ENCODE data around the gene NT5C2.

NT5C2 gene

DNA sequence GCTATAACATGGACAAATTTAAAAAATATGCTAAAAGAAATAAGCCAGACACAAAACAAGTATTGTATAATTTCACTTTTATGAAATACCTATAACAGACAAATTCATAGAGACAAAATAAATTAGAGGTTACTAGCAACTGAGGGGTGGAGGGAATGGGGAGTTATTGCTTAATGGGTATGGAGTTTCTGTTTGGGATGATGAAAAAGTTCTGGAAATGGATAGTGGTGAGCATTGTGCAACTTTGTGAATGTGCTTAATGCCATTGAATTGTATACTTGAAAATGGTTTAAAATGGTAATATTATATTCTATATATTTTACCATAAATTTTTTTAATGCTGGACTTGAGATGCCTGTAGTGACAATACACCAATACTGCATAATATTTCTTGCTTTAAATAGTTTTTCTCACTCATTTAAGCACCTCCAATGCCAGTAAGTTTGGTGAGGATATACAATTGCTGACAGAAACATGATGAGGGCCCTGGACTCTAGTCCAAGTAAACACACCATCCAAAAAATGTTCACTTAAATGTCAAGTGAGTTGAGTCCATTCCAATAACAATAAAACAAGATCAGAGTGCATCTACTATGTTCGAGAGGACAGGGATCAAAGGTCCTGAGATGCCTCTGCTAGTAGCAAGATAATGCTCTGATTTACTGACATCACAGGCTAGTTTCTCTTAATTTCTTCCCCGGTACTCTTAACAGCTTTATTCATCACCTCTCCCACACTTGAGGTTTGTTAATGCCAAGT, 71.9 kb downstream of the NT5C2 start:
- no peak for DNase-seq

DNA sequence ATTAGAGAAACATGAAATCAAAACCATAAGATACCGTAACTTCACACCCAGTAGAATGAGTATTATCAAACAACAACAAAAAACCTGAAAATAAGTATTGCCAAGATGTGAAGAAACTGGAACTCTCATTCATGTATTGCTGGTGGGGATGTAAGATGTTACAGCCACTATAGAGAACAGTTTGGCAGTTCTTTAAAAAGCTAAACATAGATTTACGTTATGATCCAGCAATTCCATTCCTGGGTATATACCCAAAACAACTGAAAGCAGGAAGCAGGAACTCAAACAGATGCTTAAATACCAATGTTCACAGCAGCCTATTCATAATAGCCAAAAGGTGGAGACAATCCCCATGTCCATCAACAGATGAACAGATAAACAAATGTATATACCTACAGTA, 72.5 kb downstream of the NT5C2 start:
- no peak for DNase-seq

DNA sequence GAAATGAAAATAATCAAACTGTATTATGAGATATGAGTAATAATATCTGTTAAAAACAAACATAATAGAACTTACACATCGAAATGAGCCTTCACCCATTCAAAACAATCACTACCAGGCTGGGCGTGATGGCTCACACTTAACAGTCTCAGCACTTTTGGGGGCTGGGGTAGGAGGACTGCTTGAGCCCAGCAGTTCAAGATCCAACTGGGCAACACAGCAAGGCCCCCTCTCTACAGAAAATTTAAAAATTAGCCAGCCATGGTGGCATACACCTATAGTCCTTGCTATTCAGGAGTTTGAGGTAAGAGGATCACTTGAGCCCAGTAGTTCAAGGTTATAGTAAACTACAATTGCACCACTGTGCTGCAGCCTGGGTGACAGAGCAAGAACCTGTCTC, 75.8 kb downstream of the NT5C2 start:
- no peak for DNase-seq

DNA sequence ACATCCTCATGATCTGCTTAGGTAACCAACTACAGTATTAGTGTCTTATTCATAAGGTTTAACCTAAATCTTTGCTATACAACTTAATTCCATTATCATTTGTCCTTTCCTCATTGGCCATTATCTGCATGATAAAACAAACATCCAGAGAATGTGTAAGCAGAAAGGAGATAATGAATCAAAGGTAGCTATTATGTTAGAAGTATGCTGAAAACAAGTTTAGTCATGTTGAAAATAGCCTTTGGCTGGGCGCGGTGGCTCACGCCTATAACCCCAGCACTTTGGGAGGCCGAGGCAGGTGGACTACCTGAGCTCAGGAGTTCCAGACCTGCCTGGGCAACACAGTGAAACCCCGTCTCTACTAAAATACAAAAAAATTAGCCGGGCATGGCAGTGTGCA, 78.2 kb downstream of the NT5C2 start:
- DNase-seq: no peak

DNA sequence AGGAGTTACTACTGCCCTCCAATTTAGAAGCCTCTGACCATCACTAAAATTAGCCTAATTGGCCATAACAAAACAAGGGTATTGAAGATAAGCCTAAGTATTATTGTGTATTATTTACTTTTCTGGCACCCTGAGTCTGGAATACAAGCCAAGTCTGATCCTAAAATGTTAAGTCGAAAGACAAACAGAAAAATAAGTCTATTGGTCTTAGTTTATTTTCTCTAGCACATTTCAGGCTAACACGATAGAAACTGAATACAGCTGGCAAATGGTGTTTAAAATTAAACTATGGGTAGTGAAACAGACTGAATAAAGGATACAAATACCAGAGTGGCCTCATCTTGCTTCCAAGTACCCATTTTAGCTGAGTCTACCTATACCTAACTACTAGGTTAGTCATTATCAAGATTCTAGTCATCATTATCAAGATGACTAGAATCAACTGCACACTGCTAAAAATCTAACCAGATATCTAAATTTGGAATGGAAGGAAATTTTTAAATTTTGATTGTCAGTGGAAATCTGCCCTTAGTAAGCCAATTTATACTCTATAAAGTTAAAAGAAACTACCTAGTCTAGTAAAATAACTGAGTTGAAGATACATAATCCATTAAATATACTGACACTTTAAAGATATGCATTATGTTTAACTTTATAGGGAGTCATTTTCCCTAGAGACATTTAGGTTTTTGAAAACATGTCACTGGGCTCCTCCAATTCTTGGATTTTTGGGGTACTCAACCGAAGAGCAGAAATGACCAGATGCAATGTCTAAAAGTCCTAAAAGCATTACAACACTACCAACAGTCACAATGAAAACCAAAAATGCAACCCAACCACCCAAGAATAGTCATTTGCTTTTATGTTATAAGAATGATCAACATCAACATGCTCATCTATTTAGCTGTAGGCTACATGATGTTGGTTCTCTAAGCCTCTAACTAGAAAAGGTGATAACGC, 80.9 kb downstream of the NT5C2 start:
- DNase-seq: no peak

DNA sequence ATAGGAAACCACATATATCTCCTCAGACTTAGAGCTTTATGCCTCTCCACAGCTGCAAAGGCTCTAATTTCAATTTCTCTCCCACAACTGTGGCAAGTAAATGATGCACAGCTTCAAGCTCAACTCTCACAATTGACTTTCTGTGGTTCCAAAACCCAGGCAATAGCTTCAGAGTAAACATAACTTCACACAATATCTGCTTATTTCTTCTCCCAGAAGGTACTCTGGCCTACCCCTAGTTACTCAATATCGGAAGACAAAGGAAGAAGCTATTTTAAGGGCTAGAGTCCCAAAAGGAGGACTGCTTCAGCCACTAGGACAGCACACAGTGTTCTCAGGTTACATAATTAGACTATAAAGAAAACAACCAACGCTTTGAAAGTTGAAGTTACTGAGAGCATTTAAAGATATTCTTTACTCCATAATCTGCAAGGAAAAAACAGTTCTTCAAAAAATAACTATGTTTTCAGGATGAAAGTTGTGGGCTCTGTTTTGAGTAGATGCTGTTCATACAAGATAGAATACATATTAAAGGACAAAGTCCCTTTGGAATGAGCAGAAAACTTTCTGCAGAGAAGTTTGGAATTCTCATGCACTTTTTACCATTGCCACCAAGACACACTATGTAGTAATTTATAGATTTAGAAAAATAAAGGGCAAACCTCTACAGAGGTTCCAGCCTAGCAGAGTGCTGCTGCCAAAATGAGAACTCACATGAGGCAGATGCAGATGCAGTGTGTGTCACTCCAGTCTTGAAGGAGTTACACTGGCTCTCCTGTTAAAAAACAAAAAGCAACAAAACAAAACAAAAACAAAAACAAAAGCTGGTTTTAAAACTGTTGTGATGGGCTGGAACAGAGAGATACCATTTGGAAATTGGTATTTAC, 81.8 kb downstream of the NT5C2 start:
- DNase-seq: no peak

DNA sequence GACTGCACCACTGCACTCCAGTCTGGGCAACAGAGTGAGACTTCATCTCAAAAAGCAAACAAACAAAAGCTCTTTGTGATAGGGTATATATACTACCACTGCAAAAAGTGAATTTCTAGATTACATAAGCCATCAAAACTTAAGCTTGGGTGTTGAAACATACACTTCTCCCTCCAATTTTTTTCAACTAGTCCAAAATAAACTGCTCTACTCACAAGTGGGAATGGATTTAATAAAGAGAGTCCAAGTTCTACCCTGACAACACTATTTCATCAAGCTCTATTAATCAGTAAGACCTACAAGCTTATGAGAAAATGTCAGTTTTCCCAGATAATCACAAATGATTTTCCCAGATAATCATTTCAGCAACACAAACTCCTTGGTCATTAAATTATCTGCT, 82.7 kb downstream of the NT5C2 start:
- no peak for DNase-seq

DNA sequence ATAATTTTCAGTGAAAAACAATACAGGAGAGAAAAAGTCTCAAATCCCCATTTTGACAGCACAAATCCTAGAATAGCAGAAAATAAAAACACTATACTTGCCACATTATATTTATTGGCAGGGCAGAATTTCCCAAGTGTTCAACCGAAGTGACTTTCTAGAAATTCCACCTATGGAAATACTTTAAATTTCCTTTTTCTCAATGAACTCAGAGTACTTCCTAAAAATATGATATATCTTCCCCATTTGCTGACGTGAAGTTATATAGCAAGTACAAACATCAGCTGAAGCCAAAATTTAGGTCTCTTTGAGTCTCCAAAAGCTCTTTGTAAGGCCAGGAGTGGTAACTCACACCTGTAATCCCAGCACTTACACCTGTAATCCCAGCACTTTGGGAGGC, 83.3 kb downstream of the NT5C2 start:
- no peak for DNase-seq

DNA sequence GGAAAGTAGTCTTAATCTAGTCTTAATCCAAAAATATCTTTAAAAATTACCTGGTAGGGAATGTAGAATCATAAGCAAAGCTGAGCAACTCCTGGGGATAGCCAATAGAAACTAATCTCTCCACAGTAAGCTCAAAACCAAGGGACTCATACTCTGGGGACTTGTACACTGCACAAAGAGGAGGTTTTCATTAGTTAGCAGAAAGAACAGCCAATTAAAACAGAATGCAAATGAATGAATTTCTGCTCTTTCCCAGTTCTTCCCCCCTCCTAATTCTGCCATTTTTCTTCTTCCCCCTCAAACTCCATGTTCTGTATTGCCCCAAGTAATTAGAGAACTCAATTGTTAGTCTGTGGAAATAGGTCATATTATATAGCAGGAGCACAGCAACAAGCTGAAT, 86.5 kb downstream of the NT5C2 start:
- DNase-seq: no peak

DNA sequence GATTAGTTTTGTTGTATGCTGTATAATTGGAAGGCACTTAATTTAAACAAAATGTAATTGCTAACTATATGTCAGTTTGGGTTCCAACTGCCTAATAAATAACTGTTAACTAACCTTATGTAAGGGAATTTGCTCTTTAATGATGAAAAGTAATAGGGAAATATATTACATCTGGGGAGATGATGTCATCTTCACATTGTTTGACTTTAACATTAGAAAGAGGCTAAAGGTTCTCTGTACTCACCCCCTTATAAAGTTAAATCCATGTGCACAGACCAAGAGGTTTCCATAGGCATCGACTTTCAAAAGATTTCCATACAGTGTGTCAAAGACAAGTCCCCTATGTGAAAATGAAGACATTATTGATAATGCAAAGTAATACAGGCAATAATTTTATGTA, 87.6 kb downstream of the NT5C2 start:
- no peak for DNase-seq

DNA sequence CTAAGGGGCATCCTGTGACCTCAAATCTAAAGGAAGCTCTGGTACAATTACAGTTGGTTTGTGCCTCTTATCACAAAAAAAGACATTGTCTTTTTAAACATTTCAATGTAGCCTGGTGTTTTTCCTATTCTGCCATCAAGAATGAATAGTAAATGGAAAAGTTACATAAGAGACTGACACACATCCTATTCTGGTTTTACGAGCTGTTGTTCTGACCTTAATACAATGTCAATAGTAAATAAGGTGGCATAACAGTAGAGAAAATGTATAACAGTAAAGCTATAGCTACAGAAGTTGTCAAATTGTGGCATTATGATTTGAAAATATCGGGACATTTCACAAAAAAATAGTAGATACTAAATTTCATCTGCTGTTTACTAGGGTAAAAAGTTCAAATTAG, 88.4 kb downstream of the NT5C2 start:
- no peak for DNase-seq

DNA sequence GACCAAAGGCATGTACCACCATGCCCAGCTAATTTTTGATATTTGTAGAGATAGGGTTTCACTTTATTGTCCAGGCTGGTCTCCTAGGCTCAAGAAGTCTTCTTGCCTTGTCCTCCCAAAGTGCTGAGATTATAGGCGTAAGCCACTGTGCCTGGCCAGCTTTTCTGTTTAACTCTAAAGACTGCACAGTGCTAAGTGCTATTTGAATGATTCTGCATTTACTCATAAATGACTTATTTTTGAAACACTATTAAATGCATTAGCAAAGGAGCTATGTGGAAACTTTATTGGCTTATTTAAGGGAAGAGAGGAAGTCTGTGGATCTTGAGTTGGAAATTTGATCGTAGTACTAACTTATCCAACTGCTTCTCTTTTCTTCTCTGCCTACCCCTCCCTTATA, 89.1 kb downstream of the NT5C2 start:
- no peak for DNase-seq

DNA sequence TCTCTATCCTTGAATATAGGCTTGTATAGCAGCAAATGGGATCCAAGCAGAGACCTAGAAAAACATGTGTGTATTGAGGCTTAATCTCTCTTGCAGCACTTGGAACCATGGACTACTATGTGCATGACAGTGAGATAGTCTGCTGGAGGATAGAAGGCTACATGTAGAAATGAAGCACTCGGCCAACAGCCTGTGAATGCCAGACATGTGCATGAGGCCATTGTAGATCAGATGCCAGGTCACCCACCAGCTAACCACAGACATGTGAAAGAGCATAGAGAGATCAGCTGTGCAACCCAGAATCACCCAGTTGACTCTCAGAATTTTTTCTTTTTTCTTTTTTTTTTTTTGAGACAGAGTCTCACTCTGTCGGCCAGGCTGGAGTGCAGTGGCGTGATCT, 90.9 kb downstream of the NT5C2 start:
- DNase-seq: no peak

DNA sequence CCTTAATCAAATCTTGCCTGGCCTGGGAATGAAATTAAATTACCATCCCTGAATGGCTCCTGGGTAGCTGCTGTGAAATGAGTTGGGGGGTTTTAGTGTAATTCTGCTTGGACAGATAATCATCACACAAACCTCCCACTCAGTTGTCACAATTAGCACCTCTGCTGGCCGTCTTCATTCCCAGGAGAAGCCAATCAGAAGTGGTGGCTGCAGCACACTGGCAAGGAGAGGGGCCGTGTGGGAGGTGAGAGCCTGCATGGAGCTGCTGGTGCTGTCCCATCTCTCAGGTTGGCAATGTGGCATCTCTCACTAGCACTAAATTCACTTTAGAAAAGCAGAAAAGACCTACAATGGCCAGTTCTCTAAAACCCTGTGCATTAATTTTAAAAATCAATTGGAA, 92.5 kb downstream of the NT5C2 start:
- no peak for DNase-seq

DNA sequence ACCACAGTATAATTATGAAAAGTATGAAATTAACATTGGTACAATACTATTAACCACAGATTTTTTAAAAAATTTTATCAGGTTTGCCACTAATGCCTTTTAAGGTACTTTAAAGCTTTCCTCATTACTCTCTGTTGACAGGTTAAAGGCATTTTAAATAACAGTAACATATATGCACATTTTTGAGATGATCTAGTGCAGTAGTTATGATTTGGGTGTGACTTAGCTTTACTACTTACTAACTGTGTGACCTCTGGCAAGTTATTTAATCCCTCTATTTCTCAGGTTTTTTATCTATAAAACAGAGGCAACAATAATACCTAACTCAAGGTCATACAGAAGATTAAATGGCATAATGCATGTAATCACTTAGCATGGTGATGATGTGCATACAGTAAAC, 94.8 kb downstream of the NT5C2 start:
- no peak for DNase-seq

DNA sequence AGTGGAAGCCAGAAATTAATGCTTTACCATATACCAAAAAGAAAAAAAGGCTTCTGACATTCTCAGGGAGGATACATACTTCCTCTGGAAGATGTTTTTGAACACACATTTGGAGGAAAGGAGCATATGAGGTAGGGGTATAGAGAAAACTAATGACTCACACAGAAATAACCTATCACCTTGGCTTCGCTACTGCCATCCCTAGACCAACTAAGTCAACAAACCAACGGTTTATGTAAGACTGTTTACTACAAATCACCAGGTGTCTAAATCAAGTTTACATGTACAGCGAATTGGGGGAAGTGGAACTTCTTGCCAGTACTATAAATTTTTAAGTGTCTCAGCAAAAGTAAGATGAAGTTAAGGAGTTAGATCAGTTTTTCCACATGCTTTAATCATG, 96.9 kb downstream of the NT5C2 start:
- no peak for DNase-seq

DNA sequence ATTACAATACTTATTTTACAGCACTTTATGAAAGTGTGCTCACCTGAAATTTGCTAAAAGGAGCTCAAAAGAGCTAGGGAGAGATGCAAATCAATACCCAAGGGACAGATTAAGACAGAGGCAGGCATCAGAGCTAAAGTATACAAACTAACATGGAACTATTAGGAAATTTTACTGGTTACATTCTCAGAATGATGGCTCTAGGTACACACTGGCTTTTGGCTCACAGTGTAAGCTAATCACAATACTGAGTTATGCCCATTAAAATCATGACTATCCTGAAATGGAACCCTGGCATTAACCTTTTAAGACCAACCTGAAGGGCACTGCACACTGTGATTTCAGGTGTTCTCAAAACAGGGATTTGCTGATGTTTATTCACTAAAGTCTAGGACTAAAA, 98.1 kb downstream of the NT5C2 start:
- no peak for DNase-seq

DNA sequence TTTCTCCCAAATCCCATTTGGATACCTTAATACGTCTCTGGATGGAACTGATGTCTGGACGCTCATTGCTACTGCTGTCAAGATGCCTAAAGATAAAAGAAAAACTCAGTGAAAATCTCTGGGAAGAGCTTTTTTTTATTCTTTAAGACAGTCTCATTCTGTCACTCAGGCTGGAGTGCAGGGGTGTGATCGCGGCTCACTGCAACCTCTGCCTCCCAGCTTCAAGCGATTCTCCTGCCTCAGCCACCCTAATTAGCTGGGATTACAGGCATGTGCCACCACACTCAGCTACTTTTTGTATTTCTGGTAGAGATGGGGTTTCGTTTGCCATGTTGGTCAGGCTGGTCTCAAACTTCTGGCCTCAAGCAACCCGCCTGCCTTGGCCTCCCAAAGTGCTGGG, 102.2 kb downstream of the NT5C2 start:
- no peak for DNase-seq

DNA sequence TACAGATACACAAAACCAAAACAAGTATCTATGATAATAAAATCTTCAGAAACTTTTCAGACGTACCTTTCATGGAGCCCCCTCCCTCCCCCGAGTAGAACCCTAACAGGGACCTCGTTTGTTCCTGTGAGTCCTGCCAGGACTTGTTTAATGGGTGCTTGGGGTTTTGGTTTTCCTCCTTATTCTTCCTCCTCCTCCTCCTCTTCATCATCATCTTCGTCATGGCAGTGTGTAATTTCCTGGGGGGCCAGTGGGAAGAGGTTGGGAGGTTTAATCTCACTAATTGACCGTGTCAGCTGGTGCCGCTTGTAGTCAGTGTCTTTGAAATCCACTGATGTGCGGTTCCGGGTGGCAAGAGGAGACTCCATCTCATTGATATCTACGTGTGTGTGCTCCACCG, 103.6 kb downstream of the NT5C2 start:
- no peak for DNase-seq

DNA sequence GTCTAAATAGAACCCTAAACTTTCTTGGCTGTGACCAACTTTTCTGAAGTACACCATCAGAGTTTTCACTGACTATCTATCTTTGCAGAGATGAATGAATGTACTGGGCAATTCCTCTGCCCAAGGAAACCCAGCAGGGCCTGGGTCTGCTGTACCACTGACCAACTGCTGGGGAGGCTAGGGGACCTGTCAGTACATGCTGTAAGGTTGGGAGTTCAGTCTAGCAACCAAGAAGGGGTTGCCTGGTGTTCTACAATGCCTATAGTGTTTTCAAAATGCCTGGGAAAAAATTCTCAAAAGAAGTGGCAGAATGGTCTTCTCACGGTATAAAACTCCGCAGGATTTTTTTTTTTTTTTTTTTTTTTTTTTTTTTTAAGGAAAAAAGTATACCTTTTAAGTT, 106.3 kb downstream of the NT5C2 start:
- DNase-seq: no peak

DNA sequence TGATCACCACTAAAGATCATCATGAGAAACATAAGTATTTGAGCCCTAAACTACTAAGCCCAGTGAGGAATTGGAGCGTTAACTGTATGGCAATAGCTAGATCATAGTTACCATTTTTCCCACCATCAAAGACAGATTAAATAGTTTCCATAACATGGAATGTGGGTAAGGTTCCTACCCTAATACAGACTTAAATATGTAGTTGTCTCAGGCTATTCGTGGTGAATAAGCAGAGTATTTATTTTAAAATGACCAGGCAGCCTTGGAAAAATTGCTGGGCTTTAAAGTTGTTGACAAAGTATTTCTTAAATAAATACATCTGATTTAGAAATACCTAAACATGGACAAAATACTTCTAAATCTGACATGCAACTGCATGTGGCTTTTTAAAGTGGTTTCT, 106.8 kb downstream of the NT5C2 start:
- DNase-seq: no peak

DNA sequence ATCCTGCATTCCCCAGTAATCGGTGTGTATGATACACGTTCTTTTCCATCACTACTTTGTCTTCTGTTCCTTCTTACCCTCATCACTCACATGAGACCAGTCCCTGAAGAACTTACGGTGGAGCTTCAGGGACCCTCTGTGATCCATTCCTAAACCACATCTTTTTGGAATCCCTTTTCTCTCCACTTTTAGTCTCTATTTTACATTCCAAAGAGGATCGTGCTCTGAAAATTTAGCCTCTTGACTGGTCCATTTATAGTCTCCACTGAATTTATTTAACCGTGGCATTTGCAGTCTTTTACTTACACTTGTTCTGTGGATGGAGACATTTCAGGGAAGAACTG, 109.1 kb downstream of the NT5C2 start:
- DNase-seq: no peak

DNA sequence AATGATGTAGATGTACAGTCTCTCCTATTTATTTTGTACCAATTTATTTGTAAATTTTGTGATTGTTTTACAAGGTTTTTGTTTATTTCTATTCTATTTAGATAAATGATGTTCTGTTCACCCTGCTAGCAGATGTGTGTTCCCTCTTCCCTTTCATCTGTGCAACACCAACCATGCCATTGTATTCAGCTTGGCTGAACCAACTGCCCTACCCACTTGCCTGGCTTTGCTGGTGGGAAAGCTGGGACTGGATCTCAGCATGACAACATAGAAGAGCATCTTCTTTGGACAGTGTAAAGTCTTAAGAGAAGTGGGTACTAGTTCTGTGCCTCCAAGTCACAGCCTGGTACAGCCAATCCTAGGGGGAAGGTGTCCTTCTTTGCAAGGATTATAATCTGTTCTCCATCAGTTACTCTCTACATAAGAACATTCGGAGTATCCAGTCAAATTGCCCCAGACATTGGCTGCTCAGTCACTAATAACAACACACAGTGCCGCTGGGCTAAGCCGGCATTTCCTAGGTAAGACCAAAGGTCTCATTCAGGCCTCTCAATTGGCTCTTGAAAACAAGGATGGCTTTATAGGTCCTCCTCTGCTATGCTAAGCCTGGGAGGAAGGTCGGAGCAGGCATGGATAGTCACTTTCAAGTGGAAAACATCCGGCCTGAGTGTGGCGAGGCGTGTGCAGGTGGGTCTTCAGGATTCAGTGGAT, 109.7 kb downstream of the NT5C2 start:
- no peak for DNase-seq
